Nephron progenitor cell (in vitro differentiated cells): ENCODE data around the gene ESRRG.

ENCODE experiments used
- DNase-seq: peaks from one replicate; pipeline ENCODE4 v3.0.0; 2021
- H3K27ac Mint-ChIP-seq: 2 replicates; pipeline ENCODE4 v1.8.0; 2021; ENCODE audit warnings: mild to moderate bottlenecking, moderate library complexity, mixed read lengths
- H3K27me3 Mint-ChIP-seq: 2 replicates; pipeline ENCODE4 v1.8.0; 2021; ENCODE audit warnings: mild to moderate bottlenecking, low read depth, mixed read lengths; ENCODE audit not compliant: poor library complexity
- H3K36me3 Mint-ChIP-seq: 2 replicates; pipeline ENCODE4 v1.8.0; 2021; ENCODE audit warnings: low read depth, mixed read lengths
- H3K4me1 Mint-ChIP-seq: 2 replicates; pipeline ENCODE4 v1.8.0; 2021; ENCODE audit warnings: mixed read lengths
- H3K4me3 Mint-ChIP-seq: 2 replicates; pipeline ENCODE4 v1.8.0; 2021; ENCODE audit warnings: mild to moderate bottlenecking, moderate library complexity, mixed read lengths
- H3K9me3 Mint-ChIP-seq: 2 replicates; pipeline ENCODE4 v1.8.0; 2021; ENCODE audit warnings: mild to moderate bottlenecking, moderate library complexity, mixed read lengths
- CTCF ChIP-seq: fragments of 200-600 bp; sonication (generic); IDR thresholded peaks from 2 replicates; pipeline ENCODE4 v1.5.0; 2021; ENCODE audit warnings: antibody characterized with exemption

ESRRG gene

GRCh38 chr1:216458812-216459211 lies 264.4 kb downstream of the ESRRG start:
- TF ChIP-seq CTCF, result no peak
- H3K4me1 Mint-ChIP-seq, result peaks cover 10% of the 10 kb centered on the region
- DNase-seq, result no peak

GRCh38 chr1:216457356-216457755 lies 265.9 kb downstream of the ESRRG start:
- no peak overlapping the region for H3K4me3 Mint-ChIP-seq
- no peaks in the 10 kb centered on the region for H3K36me3 Mint-ChIP-seq
- DNase-seq, result no peak
- H3K9me3 Mint-ChIP-seq, result no peaks in the 10 kb centered on the region
- H3K27me3 Mint-ChIP-seq, result no peaks in the 10 kb centered on the region
- peaks cover 10% of the 10 kb centered on the region for H3K4me1 Mint-ChIP-seq
- no peak overlapping the region for H3K27ac Mint-ChIP-seq
- no peak for TF ChIP-seq CTCF

More at GRCh38 chr1:216458812-216459211, 264.4 kb downstream of the ESRRG start:
- no peaks in the 10 kb centered on the region for H3K9me3 Mint-ChIP-seq
- no peak overlapping the region for H3K27ac Mint-ChIP-seq
- H3K4me3 Mint-ChIP-seq, result no peak overlapping the region
- no peaks in the 10 kb centered on the region for H3K27me3 Mint-ChIP-seq
- H3K36me3 Mint-ChIP-seq, result no peaks in the 10 kb centered on the region

- DNase-seq, result no peak
- Mint-ChIP-seq H3K4me3 (no peak overlapping the region), H3K4me1 (peaks cover 10% of the 10 kb centered on the region), H3K27ac (peak overlapping the region; percentile 36), H3K36me3 (no peaks in the 10 kb centered on the region), H3K9me3 (no peaks in the 10 kb centered on the region), H3K27me3 (no peaks in the 10 kb centered on the region)
- no peak for TF ChIP-seq CTCF
Observed at GRCh38 chr1:216456682-216457081, 266.5 kb downstream of the ESRRG start.

- DNase-seq, result no peak
- Mint-ChIP-seq H3K4me3 (no peak overlapping the region), H3K36me3 (no peaks in the 10 kb centered on the region), H3K4me1 (peaks cover 18% of the 10 kb centered on the region), H3K27me3 (no peaks in the 10 kb centered on the region), H3K9me3 (no peaks in the 10 kb centered on the region), H3K27ac (no peak overlapping the region)
- no peak for TF ChIP-seq CTCF
Observed at GRCh38 chr1:216453777-216454176, 269.5 kb downstream of the ESRRG start.
